AG10803 (cell line): ENCODE data around the gene ZC2HC1C.
"Not testable (repeated sequence)": the region's sequence is repeated elsewhere in the genome, so short reads cannot be mapped to it uniquely, and the experiment has no call there.

Source experiments
- DNase-seq: peaks from one replicate; pipeline ENCODE4 v3.0.0; 2010; ENCODE audit warnings: low read depth
- H3K4me3 ChIP-seq: 2 replicates; pipeline ENCODE4 v1.5.1; 2011; ENCODE audit warnings: mild to moderate bottlenecking, low read length, control low read depth
- CTCF ChIP-seq: conservative IDR thresholded peaks from 2 replicates; pipeline ENCODE4 v1.5.1; 2011; ENCODE audit warnings: mild to moderate bottlenecking, low read length, control low read depth, inconsistent platforms

The ZC2HC1C gene

GRCh38 chr14:75125617-75126016 is 56.2 kb downstream of the ZC2HC1C start:
- TF ChIP-seq CTCF = no peak
- DNase-seq = peak; percentile 77
- H3K4me3 ChIP-seq = peak overlapping the region; percentile 80

- no peak for DNase-seq
- TF ChIP-seq CTCF = no peak
- H3K4me3 ChIP-seq = peak overlapping the region; percentile 80
Measured at GRCh38 chr14:75126121-75126544, 56.7 kb downstream of the ZC2HC1C start.

DNA sequence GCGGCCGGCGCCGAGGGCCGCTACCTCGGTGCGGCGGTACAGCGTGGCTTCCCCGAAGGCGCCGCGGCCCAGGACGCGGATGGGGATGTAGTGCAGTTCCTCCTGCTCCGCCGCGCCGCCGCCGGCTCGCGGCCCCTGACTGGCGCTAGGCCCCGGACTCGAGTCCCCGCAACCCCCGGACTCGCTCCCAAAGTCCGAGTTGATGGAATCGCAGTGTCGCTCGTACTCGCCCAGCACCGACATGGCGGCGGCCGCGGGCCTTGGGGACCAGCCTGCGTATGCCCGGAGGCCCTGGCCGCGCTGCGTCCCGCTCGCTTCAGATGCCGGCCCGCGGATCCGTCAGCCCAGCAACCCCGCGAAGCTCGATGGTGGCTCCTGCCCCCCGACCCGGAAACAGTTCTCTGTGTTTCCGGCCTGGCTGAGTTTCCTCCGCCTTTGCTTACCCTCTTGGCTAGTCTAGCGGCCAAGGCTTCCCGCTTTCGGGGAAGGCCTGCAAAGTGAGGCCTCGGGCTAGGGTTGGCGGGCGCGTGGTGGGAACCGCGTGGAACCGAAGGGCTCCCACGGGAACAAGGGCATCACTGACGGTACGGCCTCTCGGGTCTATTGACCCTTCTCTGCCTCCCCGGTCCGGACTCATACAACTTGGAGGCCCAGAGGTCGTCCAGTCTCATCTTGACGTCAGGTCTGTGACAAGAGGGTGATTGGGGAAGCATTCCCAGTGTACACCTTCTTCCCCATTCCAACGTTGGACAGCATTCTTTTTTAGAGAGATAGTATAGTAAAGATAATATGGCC is 57.4 kb downstream of the ZC2HC1C start, which contains the start of gene NEK9:
TSS of gene NEK9 (minus strand) at position 370 of the 795 bp plus-strand sequence. CDS start at position 243, 127 bp downstream.
- no peak for TF ChIP-seq CTCF
- H3K4me3 ChIP-seq = peak within 1 kb of the TSS; percentile 80
- DNase-seq = peak; percentile 83

- H3K4me3 ChIP-seq = peak overlapping the region; percentile 80
- DNase-seq = not testable (repeated sequence)
Measured at GRCh38 chr14:75127474-75127820, 58.0 kb downstream of the ZC2HC1C start.

DNA sequence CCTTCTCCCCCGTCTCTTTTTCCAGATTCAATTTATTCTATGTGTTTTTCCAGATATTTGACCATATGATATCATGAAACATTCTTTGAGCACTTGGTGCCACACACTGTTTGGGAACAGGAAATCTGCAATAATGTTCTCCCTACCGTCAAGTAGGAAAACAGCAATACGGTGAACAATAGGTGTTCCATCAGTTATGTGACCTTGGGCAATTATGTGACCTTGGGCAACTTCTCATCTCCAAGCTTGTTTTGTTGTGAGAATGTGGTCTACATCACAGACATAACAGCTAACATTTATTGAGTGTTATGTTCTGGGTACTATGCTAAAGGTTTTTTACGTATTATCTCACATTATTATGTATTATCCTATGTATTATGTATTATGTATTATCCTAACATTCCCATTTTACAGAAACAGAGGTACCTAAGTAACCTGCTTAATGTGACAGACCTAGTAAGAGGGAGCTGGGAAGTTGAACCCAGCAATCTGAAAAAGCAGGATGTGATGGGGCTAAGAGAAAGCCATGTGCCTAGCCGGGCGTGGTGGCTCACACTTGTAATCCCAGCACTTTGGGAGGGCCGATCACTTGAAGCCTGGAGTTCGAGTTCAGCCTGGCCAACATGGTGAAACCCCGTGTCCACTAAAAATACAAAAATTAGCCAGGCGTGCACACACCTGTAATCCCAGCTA is 58.6 kb downstream of the ZC2HC1C start:
- no peak for TF ChIP-seq CTCF
- no peak for DNase-seq
- peak overlapping the region; percentile 80 for H3K4me3 ChIP-seq

- DNase-seq = no peak
- TF ChIP-seq CTCF = no peak
- no peak overlapping the region for H3K4me3 ChIP-seq
Measured at GRCh38 chr14:75128596-75128990, 59.2 kb downstream of the ZC2HC1C start.
